Keratinocyte (primary cell): Measurements from ENCODE around the gene PLA2R1. TPM values are rescaled to one million over a fixed set of nuclear protein-coding genes. Genes with fewer than 3 reads are reported as not detected.

Experiments
- DNase-seq: peaks from one replicate; pipeline ENCODE4 v3.0.0-alpha.2; 2011; ENCODE audit warnings: low read depth, missing footprints, low spot score
- FAIRE-seq: peaks from 2 replicates; lab custom pipeline; 2011; peaks lifted over from hg19 to GRCh38; lab: Jason Lieb, UNC
- H2AFZ ChIP-seq: 2 replicates; pipeline ENCODE4 v1.6.0; 2012; ENCODE audit warnings: low read length, control low read depth, inconsistent platforms; ENCODE audit not compliant: control insufficient read depth
- H3K27ac ChIP-seq: 2 replicates; pipeline ENCODE4 v1.5.1; 2011; ENCODE audit warnings: low read length; ENCODE audit not compliant: control insufficient read depth, insufficient read depth
- H3K27me3 ChIP-seq: 3 replicates; pipeline ENCODE4 v1.6.0; 2011; ENCODE audit warnings: low read length; ENCODE audit not compliant: control insufficient read depth, insufficient read depth; ENCODE audit errors: extremely low read depth
- H3K36me3 ChIP-seq, 2 experiments: 2 replicates in 1 of 2; 3 replicates in 1 of 2; pipeline ENCODE4 v1.5.1; 2011; ENCODE audit warnings: low read length in 2 of 2, mild to moderate bottlenecking in 1 of 2; ENCODE audit not compliant: control insufficient read depth in 2 of 2, insufficient read depth in 2 of 2; ENCODE audit errors: extremely low read depth in 1 of 2
- H3K4me1 ChIP-seq: 3 replicates; pipeline ENCODE4 v1.5.1; 2011; ENCODE audit warnings: low read length; ENCODE audit not compliant: control insufficient read depth, insufficient read depth; ENCODE audit errors: extremely low read depth
- H3K4me2 ChIP-seq: 3 replicates; pipeline ENCODE4 v1.6.0; 2011; ENCODE audit warnings: low read depth, low read length; ENCODE audit not compliant: control insufficient read depth, insufficient read depth; ENCODE audit errors: extremely low read depth
- H3K4me3 ChIP-seq, 3 experiments: fragments of 200-600 bp in 1 of 3; sonication (generic) in 1 of 3; 2 replicates in 2 of 3; 3 replicates in 1 of 3; pipeline ENCODE4 v1.5.1; 2011 to 2016; ENCODE audit warnings: low read length in 3 of 3, mild to moderate bottlenecking in 3 of 3, control low read depth in 2 of 3, inconsistent platforms in 1 of 3, low read depth in 1 of 3, mixed read lengths in 1 of 3, mixed run types in 1 of 3, moderate library complexity in 1 of 3; ENCODE audit not compliant: control insufficient read depth in 2 of 3, insufficient read depth in 2 of 3; ENCODE audit errors: extremely low read depth in 1 of 3
- H3K79me2 ChIP-seq: 2 replicates; pipeline ENCODE4 v1.6.0; 2012; ENCODE audit warnings: low read length; ENCODE audit not compliant: control insufficient read depth, insufficient read depth
- H3K9ac ChIP-seq: 3 replicates; pipeline ENCODE4 v1.6.0; 2011; ENCODE audit warnings: low read length; ENCODE audit not compliant: control insufficient read depth, insufficient read depth; ENCODE audit errors: extremely low read depth
- H3K9me1 ChIP-seq: 3 replicates; pipeline ENCODE4 v1.6.0; 2011; ENCODE audit warnings: low read length; ENCODE audit not compliant: control insufficient read depth, insufficient read depth; ENCODE audit errors: extremely low read depth
- H3K9me3 ChIP-seq: 2 replicates; pipeline ENCODE4 v1.5.1; 2012; ENCODE audit warnings: low read depth, low read length; ENCODE audit not compliant: control insufficient read depth
- H4K20me1 ChIP-seq: 3 replicates; pipeline ENCODE4 v1.6.0; 2011; ENCODE audit warnings: low read length; ENCODE audit not compliant: control insufficient read depth, insufficient read depth; ENCODE audit errors: extremely low read depth
- CTCF ChIP-seq, 3 experiments: IDR thresholded peaks in 1 of 3; conservative IDR thresholded peaks in 1 of 3; optimal IDR thresholded peaks in 1 of 3; 2 replicates in 2 of 3; 3 replicates in 1 of 3; pipeline versions ENCODE3 to v1.5.1; 2011; ENCODE audit warnings: low read length in 3 of 3, mild to moderate bottlenecking in 3 of 3, moderate library complexity in 2 of 3, control low read depth in 1 of 3, inconsistent platforms in 1 of 3; ENCODE audit not compliant: insufficient read depth in 2 of 3; ENCODE audit errors: extremely low read depth in 1 of 3
- EZH2 ChIP-seq: IDR thresholded peaks from one replicate; pipeline ENCODE4 v1.6.1; 2012; ENCODE audit warnings: inconsistent platforms, mild to moderate bottlenecking, low read length, moderate library complexity
- dilution Hi-C: fragments of 300-500 bp; cut with MboI; formaldehyde crosslinking; loops from one replicate; pipeline ENCODE4 v1.7.0; 2020; ENCODE audit warnings: low sequenced_read_pairs; ENCODE audit not compliant: extremely low pct_ligation_motif_present
- polyA plus RNA-seq, 5 experiments: library from polyadenylated mRNA; depleted of rRNA in 3 of 5; stranded (reverse) in 3 of 5; stranded (forward) in 1 of 5; unstranded in 1 of 5; fragments of >200 nt; gene quantifications; 1 replicate in 1 of 5; 2 replicates in 3 of 5; 3 replicates in 1 of 5; pipeline versions ENCODE4 v1.2.1 to v1.2.3, GENCODE V29; 2011 to 2012; ENCODE audit warnings: missing spikeins in 2 of 5, low read depth in 1 of 5, low replicate concordance in 1 of 5

The PLA2R1 gene
- polyA plus RNA-seq, 1 donor (not counting 4 experiments of a cell fraction or from before 2014, with no cell fraction given): 12.3 TPM

GRCh38 chr2:160029270-160029628 lies 33.2 kb downstream of the PLA2R1 start:
- Histone ChIP-seq H3K79me2 (no peaks in the 10 kb centered on the region), H3K4me2 (no peak overlapping the region), H3K9me1 (no peaks in the 10 kb centered on the region), H3K4me3 (no peak overlapping the region), H4K20me1 (no peaks in the 10 kb centered on the region), H3K9ac (no peak overlapping the region), H3K4me1 (no peaks in the 10 kb centered on the region), H3K36me3 (peaks cover 0 to 4% of the 10 kb centered on the region in 2 experiments), H2AFZ (no peak overlapping the region), H3K9me3 (no peaks in the 10 kb centered on the region), H3K27me3 (no peaks in the 10 kb centered on the region), H3K27ac (no peak overlapping the region)
- no peak for FAIRE-seq
- dilution Hi-C loops: no loop called here
- DNase-seq: no peak
- TF ChIP-seq CTCF (optimal IDR thresholded peaks at IDR 0.05 in 1 of 3, IDR thresholded peaks at IDR 0.05 in 1 of 3, conservative IDR thresholded peaks at IDR 0.05 in 1 of 3; ENCODE audit: extremely low read depth in 1 of 3, insufficient read depth in 2 of 3, low read length in 3 of 3) (no peak), EZH2 (no peak)

GRCh38 chr2:160028431-160029269 lies 33.8 kb downstream of the PLA2R1 start:
- no peak overlapping the region for H2AFZ ChIP-seq
- H3K9ac ChIP-seq: no peak overlapping the region
- no peaks in the 10 kb centered on the region for H4K20me1 ChIP-seq
- TF ChIP-seq CTCF (optimal IDR thresholded peaks at IDR 0.05 in 1 of 3, IDR thresholded peaks at IDR 0.05 in 1 of 3, conservative IDR thresholded peaks at IDR 0.05 in 1 of 3; ENCODE audit: extremely low read depth in 1 of 3, insufficient read depth in 2 of 3, low read length in 3 of 3): no peak
- no peak for TF ChIP-seq EZH2
- FAIRE-seq: no peak
- no peaks in the 10 kb centered on the region for H3K4me1 ChIP-seq
- no peak overlapping the region for H3K4me2 ChIP-seq
- dilution Hi-C loops: no loop called here
- DNase-seq: no peak
- H3K4me3 ChIP-seq: no peak overlapping the region
- peaks cover 0 to 6% of the 10 kb centered on the region in 2 experiments for H3K36me3 ChIP-seq
- no peaks in the 10 kb centered on the region for H3K9me3 ChIP-seq
- H3K9me1 ChIP-seq: no peaks in the 10 kb centered on the region
- no peaks in the 10 kb centered on the region for H3K79me2 ChIP-seq
- no peaks in the 10 kb centered on the region for H3K27me3 ChIP-seq
- H3K27ac ChIP-seq: no peak overlapping the region
